HG03097 (cell line): ENCODE measurements around the gene ALKBH3.

Experiments used
- ATAC-seq: cut with Tn5 transposase; IDR thresholded peaks from one replicate; pipeline ENCODE4 v1.9.1; 2021; ENCODE audit not compliant: unreplicated experiment, low FRiP score

The ALKBH3 gene

DNA sequence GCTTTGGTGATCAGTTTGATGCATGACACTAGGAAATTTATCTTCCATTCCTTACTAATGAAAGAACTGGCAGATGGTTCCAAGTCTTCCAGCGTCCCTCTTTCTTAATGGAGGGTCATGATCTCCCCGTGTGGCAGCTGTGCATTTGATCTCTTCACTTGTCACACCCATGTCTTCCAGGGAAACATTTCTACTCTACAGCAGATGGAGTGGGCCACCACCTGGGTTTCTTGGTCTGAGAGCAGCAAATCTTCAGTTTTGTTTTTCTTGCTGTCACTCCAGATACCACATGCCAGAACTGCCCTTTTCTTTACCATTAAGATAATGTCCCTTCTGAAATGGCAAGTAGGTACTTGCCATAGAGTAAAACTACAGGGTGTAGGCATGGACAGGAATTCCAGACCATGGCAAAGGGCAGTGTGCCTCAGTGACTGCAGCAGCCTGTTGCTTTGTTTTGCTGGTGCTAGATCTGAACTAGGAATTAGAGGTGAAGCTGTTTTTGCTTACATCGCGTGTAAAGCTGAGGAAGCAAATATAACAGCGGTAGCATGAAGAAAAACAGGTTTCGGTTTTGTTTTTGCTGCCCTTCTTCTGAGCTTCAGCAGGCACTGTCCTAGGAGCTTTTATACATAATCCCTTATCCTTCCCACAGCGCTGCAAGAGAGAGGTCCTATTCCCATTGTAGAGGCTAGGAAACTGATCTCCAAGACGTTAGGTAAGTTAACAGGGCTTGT is 41.1 kb downstream of the ALKBH3 start:
- no peak for ATAC-seq

DNA sequence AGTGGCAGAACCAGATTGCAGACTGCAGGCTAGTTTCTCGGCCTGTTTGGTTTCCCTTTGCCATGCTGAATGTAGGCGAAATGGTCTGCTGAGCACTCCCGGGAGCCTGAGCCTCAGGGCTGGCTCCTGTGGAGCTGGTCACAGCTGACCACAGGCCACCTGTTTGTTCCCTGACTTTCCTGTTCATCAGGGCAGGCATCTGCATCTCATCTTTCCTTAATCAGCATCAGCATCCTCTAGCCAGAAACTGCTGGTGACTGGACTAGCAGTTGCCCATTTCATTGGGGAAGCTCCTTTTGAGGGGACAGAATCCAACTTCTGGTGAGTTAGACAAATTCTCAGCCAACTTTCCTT is 41.6 kb downstream of the ALKBH3 start:
- ATAC-seq: no peak

DNA sequence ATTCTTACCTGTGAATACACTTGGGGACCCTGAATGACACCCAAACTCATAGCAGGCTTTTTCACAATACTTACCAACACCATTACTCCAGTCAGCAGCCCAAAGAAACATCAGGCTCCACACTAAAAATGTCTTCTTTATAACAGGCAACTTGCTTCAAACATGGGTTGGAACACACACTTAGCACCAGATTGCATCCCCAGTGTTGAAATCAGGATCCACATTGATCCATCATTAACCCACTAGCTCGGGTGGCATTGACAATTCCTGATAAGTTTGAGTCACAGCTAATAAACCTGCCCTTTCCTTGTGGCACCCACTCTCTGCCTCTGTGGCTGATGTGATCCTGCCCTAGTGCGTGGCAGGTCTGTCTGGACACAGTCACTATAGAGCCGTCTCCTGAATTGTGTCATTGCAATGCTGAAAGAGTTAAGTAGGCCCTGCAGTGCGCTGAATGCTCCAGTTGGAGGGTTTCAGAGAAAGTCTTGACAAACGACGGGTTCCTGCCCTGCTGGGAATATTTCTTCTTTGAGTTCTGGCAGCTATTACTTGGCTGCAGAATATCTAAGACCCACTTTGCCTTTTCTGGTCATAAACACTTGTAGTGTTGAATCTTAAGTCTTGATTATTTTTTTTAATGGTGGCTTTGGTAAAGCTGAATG is 42.2 kb downstream of the ALKBH3 start:
- no peak for ATAC-seq

DNA sequence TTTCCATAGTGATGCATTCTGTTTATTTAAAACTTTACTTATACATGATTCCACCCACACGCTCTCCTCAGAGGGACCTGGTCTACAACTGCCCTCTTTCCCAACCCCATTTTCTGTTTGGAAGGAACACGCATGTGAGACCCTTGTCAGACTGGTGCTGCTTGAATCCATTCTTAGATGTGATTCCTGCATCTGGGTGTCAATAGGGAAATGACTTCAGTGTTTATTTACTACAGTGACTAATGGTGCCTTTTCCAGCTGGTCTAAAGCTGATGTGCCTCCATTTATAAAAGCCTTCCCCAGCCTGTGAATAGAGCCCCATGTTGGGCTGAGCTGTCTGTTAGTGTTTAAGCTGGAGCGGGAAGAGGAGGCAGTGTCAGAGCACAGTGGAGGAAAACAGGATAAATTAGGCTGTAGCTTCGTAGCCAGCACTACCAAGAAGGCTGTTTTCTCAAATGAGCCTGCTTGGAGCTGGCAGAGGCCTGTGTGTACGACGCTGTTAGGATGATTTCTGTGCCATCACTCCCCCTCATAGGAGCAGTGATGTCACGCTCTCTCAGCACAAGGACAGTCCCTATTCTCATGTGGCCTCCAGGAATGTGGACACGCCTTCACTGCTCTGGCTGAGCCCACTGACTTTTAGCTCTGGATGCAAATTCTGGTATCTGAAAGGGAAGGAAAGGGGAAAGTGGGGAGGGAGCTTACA is 42.9 kb downstream of the ALKBH3 start:
- no peak for ATAC-seq

DNA sequence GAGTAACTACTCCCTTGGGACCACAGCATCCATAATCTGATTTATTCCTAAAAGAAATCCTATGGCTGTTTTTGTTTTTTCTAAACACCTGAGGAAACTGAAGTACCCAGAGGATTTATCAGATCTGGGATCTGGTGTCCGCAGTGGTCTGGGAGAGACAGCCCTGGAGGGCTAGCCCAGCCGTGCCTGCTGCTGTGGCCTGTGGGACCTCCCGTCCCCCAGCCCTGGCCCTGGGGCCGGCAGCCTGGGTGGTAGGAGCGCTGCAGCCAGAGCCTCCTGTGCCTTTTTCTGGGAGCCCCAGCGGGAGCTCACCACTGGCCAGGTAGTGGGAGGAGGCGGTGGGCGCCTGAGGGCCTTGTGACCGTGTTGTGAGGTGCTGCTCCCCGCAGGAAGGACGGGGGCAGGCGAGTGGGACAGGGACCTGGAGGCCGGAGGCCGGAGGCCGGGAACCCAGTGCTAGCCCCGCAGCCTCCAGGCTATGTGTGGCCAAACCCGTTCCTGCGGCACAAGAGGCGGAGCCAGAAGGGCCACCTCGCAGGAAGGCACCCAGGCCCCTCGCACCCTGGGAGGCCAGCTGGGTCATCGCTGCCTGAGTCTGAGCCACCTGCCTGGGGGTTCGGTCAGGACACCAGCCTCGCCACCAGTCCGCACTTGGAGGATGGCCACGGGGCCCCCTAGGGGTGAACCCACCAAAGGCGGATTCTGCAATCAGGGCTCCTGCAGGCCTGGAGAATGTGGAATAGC is 43.7 kb downstream of the ALKBH3 start:
- ATAC-seq: no peak

DNA sequence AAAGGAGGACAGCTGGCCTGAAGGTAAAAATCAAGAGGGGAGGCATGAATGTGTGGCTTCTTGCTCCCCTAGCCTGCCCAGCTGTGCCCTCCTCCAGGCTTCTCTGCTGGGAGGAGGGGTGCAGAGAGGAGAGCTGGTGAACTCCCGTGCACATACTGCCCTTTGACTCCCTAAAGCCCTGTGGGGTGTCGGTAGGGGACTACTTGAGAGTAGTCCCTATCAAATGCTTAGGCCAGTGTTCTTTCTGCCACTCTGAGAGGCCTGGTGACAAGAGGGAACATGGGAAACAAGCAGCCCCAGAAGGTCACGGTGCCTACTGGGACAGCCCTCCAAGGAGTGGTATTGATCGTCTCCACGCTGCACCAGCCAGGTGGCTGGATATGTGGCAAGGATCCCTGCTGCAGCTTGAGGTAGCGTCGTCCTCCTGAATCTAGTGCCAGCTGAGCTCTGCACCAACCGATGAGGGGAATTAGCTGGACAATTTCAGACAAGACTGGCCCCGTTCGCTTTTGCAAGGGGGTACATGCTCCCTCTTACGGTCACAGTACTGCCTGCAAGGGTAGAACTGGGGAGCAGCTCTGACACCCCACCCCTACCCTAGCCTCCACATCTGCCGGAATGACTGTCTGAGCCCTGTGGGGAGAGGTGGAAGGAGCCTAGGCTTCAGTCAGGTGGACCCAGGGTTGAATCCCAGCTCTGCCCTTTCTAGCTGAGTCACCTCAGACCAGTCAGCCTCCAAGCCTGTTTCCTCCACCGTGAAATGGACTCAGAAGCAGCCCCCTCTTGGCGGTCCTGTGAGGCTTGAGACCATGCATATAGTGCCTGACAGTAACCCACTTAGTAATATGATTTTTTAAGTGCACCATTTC is 44.7 kb downstream of the ALKBH3 start:
- ATAC-seq: no peak

DNA sequence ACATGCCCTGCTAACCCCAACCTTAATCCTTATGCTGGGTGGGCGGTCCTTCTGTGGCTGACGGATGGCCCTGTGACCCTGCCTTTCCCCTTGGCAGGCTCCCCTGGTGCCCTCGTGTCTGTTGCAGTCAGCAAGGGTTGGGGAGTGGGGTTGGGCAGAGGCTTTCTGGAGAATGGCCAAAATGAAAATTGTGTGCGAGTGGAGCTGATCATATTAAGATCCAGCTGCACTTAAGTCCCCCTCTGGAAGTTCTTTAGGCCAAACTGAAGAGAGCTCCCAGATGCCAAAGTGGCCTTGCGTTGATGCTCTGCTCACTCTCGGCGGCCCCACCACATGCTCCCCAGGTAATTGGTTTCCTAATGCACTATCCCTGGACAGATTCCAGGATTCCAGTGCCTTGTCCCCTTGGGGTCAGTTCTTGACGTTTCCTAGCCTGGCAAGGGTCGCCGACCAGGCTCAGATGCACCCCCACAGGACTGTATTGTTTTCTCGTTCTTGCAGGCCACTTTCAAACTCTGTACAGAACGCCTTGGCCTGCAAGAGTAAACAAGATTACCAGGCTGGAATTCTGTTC is 45.4 kb downstream of the ALKBH3 start:
- no peak for ATAC-seq

DNA sequence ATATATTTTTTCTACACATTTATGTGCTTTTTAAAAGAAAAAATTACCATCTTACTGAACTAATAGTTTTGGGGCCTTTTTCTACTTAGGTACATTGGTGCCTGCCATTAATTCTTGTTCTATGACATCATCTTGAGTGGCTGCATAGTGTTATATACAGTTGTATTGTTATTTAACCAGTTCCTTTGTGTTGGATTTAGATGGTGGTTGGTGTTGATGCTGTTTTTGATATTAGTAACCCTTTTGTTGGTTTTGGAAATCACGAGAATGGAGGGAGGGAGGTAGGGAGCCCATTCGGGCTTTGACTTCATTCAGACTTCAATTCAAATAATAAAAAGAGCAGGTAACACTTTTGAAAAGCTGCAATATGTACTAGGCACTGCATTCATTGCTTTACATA is 46.4 kb downstream of the ALKBH3 start:
- ATAC-seq: no peak

DNA sequence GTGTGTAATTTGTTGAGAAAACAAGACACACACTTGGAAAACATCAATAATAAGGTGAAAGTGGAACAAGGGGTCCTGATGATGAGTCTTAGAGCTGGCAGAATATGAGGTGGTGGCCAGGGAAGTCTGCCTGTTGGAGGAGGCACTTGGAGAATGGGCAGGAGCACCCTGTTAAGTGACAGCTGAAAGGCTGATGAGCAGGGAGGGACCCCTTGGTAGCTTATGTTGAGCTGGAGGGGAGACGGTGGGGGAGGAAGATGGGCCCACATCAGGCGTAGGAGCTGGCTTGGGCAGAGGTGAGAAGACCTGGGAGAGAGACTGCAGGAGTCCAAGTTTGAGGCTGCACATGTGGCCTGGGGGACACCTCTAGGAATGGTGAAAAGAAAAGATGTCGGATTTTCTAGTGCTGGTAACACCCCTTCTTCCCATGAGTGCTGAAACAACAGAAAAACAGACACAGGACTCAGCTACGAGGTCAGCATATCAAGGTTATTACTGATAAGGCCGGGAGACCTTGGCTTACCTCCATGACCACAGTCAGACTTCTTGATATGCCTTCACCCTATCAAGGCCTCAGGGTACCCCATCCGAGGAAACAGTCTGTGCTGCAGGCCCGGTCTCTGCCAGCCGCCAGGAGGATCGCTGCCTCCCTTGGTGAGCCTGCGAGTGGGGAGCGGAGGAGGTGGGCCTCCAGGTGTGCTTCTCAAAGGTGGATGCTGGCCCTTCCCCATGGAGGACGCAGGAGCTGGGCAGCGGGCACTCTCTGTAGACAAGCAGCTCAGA is 47.5 kb downstream of the ALKBH3 start:
- no peak for ATAC-seq

DNA sequence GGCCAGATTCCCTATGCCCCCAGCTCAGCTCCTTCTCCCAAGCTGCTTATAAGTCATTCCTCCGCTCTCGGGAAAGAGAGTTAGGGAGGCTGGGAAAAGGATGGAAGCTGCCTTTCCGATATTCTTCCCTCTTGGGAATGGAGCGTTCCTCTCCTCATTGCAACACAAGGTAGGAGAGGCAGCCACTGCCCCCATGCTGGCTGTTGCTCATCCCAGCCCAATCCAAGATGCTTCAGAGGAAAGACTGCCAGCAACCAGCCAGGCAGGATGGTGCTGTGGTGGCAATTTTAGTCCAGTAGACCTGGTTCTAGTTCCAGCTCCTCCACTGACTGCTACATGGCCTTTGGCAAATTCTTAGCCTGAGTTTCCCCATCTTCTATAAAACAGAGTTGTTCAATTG is 48.1 kb downstream of the ALKBH3 start:
- no peak for ATAC-seq

DNA sequence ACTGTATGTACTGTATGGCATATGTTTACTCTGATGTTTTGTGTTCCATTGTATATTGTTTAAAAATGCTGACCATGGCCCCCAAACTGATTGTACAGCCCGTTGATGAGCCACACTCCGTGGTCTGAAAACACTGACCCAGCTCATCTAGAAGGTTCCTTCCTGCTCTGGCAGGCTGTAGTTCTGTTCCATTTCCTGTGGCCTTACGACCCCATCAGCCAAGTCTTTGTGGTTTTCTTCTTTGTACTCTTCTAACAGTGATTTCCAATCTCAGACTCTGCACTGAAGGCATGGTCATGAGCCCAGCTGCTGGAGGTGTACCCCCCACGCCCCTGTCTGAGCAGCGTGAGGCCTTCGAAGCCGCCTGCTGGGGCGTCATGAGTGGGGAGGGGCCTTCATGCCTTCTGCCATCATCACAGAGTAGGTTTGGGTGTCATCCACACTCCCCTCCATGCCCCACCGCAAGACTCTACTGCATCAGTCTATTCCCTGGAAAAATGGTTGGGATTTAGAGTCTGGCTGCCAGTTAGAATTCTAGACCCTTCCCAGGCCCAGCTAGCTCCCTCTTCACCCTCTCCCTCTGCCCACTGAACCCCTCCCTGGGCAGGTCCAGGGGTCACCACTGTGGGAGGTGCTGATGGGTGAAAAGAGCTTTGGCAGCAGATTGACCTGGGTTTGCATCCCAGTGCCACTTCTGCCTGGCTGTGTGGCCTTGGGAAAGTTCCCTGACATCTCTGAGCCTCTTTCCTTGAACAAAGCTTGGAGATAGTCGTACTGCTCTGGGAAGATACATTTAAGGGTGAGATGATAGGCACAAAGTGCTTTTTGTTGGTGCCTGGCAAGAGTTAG is 50.5 kb downstream of the ALKBH3 start:
- ATAC-seq: no peak

DNA sequence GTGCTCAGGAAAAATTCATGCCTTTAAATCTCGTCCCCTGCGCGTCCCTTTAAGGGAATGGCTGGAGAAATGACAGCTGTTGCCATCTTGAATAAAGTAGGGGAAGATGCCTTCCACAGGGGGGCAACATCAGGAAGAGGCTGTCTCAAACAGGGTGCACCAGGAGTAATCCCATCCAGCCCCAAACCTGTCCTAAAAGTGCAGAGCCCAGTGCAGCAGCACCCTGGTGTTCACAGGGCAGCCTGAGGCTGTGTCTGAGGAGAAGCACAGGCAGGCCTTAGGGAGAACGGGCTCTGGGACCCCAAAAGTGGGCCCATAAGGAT is 51.0 kb downstream of the ALKBH3 start:
- ATAC-seq: no peak

DNA sequence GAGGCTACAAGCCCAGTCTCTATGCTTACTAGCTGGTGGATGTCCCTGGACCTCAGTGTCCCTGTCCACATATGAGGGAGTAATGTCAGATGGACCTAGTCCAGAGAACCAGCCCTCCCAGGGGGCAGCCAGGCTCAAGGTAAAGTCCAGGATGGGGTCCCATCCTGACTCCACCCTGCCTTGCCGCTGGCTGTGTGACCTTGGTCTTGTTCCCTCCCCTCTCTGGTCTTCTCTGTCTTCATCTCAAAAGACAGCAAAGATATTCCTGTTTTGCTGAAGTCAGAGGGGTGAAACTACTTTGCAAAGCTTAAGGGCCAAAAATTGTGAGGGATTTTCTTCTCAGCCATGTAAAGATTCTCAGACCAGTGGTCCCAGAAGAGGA is 52.6 kb downstream of the ALKBH3 start:
- no peak for ATAC-seq

DNA sequence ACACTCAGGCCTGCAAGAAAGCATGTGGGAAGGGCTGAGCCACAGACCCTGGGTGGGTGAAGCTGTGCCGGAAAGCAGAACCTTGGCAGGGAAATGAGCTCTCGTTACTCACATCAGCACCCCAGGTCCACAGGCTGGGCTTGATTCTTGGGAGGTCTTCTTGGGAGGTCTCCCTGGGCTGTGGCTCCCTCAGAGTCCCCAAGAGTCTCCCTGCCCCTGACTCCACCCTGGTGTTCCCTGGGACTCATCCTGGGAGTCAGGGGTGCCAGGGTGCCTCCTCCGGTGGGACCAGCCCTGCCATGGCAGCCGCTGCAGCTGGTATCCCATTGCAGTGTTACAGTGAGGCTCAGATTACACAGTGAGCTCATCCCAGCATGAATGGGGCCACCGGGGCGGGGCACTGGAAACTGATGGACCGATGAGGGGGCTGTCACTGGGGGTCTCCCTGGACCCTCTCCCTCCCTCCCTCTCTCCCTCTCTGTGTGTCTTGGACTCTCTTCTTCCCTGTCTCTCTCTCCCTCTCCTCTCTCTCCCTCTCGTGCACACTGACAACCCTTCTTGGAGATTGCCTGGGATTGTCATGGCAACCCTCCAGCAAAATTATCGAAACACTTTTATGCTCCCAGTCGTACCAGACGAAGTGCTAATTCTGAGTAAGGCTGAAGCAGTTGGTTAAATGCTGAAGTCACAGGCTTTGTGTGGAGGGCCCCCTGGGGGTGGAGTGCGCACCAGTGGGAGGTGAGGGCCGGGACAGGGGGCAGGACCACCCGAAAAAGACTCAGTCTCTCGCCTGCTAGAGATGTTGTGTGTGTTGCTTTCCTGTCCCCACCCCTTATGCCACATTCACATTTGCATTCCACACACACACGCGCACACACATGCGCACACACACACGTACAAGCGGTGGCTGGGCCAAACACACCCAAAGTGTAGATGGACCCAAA is 53.2 kb downstream of the ALKBH3 start:
- ATAC-seq: no peak

DNA sequence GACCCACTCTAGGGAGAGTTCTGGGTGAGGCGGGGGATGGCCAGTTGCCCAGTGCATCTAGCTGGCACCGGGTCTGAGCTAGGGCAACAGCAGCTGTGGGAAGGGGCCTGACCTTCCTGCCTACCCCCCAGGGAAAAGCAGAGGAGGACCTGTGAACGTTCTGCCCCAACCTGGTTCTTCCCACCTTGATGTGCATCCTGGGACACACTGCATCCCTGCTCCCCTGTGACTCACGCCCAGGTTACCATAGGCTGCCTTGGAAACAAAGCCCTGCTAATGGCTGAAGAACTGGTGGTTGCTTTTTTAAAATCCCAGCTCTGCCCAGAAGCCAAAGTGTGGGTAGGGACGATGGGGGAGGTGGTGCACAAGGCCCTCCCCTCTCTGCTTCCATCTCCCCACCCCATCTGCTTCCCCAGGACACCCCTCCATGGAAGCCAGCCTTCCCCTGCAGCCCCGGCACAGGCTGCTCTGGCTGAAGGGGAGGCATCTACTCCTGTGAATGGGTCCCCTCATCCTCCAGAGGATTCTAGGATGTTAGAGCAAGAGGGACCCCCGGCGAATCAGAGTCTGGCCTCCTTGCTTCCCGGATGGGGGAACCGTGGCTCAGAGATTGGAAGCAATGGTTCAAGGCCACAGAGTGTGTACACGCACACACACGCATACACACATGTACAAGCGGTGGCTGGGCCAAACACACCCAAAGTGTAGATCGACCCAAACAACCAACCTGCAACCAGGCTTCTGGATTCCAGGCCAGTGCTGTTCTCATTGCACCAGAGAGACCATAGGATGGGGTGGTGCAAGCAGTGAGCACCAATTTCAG is 54.2 kb downstream of the ALKBH3 start:
- ATAC-seq: no peak

DNA sequence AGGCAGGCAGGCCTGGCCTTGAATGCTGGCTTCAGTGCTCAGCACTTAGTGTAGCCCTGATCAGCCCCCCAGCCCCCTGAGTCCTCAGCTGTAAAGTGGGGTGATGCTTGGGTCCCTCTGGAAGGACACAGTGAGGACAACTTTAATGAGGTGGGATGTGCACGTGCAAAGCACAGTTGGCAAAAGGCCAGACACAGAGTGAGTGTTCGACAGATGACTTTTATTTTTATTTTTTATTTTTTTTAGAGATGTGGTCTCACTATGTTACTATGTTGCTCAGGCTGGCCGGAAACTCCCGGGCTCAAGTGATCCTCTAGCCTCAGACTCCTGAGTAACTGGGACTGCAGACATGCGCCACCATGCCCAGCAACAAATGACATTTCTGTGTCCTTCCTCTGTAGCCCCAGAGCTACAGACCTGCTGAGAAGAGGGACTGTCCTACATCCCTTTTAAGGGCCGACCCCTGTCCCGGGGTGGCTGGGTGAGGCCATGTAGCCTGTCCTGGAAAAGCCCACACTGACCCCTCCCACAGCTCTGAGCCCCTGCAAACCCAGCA is 54.9 kb downstream of the ALKBH3 start:
- no peak for ATAC-seq
